CD14-positive monocyte (primary cell): ENCODE measurements around the gene AJAP1. TPM values are rescaled to one million over a fixed set of nuclear protein-coding genes. Genes with fewer than 3 reads are reported as not detected.

Experiments used
- DNase-seq, 3 donors: peaks; one replicate each; pipeline ENCODE4 v3.0.0-alpha.2; 2011 to 2022
- H2AFZ ChIP-seq: 2 replicates; pipeline ENCODE4 v1.6.0; 2012; ENCODE audit warnings: mild to moderate bottlenecking, low read depth, low read length, inconsistent platforms; ENCODE audit not compliant: insufficient read depth, poor library complexity, severe bottlenecking
- H3K27ac ChIP-seq, 2 donors: 1 replicate in 1 of 2; 2 replicates in 1 of 2; pipeline ENCODE4 v1.5.1; 2012 to 2013; ENCODE audit warnings: low read length in 2 of 2, control low read depth in 1 of 2, inconsistent platforms in 1 of 2, low read depth in 1 of 2, mild to moderate bottlenecking in 1 of 2
- H3K27me3 ChIP-seq, 2 donors: one replicate each; pipeline versions ENCODE4 v1.6.0 to v1.6.1; 2011 to 2013; ENCODE audit warnings: low read length in 2 of 2; ENCODE audit not compliant: control insufficient read depth in 2 of 2, insufficient read depth in 2 of 2
- H3K36me3 ChIP-seq, 2 donors: replicated peaks in 1 of 2; 1 replicate in 1 of 2; 2 replicates in 1 of 2; pipeline versions ENCODE4 v1.5.1 to v1.6.1; 2012 to 2013; ENCODE audit warnings: low read length in 2 of 2, control low read depth in 1 of 2, inconsistent platforms in 1 of 2, mild to moderate bottlenecking in 1 of 2; ENCODE audit not compliant: insufficient read depth in 2 of 2, control insufficient read depth in 1 of 2
- H3K4me1 ChIP-seq, 2 donors: 1 replicate in 1 of 2; 2 replicates in 1 of 2; pipeline versions ENCODE4 v1.5.1 to v1.6.1; 2012 to 2013; ENCODE audit warnings: low read length in 2 of 2, control low read depth in 1 of 2, inconsistent platforms in 1 of 2, mild to moderate bottlenecking in 1 of 2, moderate library complexity in 1 of 2; ENCODE audit not compliant: insufficient read depth in 2 of 2, control insufficient read depth in 1 of 2
- H3K4me2 ChIP-seq: replicated peaks from 2 replicates; pipeline ENCODE3; 2012; ENCODE audit warnings: low read length, moderate library complexity, mild to moderate bottlenecking; ENCODE audit not compliant: poor library complexity, severe bottlenecking; ENCODE audit errors: extremely low read depth
- H3K4me3 ChIP-seq, 3 experiments: fragments of 200-600 bp in 1 of 3; sonication (generic) in 1 of 3; replicated peaks in 1 of 3; 1 replicate in 2 of 3; 2 replicates in 1 of 3; pipeline ENCODE4 v1.5.1; 2011 to 2013; ENCODE audit warnings: low read length in 3 of 3, mild to moderate bottlenecking in 3 of 3, control low read depth in 2 of 3, low read depth in 2 of 3, inconsistent platforms in 1 of 3, moderate library complexity in 1 of 3
- H3K79me2 ChIP-seq: 2 replicates; pipeline ENCODE4 v1.6.0; 2012; ENCODE audit warnings: mild to moderate bottlenecking, control low read depth, inconsistent platforms, low read length, moderate library complexity; ENCODE audit not compliant: insufficient read depth
- H3K9ac ChIP-seq: 2 replicates; pipeline ENCODE4 v1.6.0; 2017; ENCODE audit warnings: low read length, mild to moderate bottlenecking; ENCODE audit not compliant: insufficient read depth, poor library complexity, severe bottlenecking
- H3K9me3 ChIP-seq, 2 donors: replicated peaks in 1 of 2; 1 replicate in 1 of 2; 2 replicates in 1 of 2; pipeline versions ENCODE4 v1.5.1 to v1.6.1; 2012 to 2013; ENCODE audit warnings: low read length in 2 of 2, control low read depth in 1 of 2; ENCODE audit not compliant: control insufficient read depth in 1 of 2, insufficient read depth in 1 of 2
- H4K20me1 ChIP-seq: 2 replicates; pipeline ENCODE4 v1.6.0; 2012; ENCODE audit warnings: mild to moderate bottlenecking, low read length, control low read depth, moderate library complexity; ENCODE audit not compliant: insufficient read depth
- H3K27ac Mint-ChIP-seq, 7 donors: one replicate each; pipeline ENCODE4 v1.8.0; 2020; ENCODE audit warnings: mild to moderate bottlenecking in 7 of 7, mixed read lengths in 7 of 7, moderate library complexity in 6 of 7, inconsistent platforms in 2 of 7
- H3K27me3 Mint-ChIP-seq, 3 donors: one replicate each; pipeline ENCODE4 v1.8.0; 2021 to 2022; ENCODE audit warnings: low read depth in 3 of 3, mild to moderate bottlenecking in 3 of 3, mixed read lengths in 3 of 3, moderate library complexity in 3 of 3, inconsistent platforms in 1 of 3
- H3K36me3 Mint-ChIP-seq, 2 donors: one replicate each; pipeline ENCODE4 v1.8.0; 2020; ENCODE audit warnings: mixed read lengths in 2 of 2, inconsistent platforms in 1 of 2, mild to moderate bottlenecking in 1 of 2
- H3K4me1 Mint-ChIP-seq: one replicate; pipeline ENCODE4 v1.8.0; 2020; ENCODE audit warnings: mild to moderate bottlenecking, mixed read lengths
- H3K4me3 Mint-ChIP-seq, 2 donors: one replicate each; pipeline ENCODE4 v1.8.0; 2020; ENCODE audit warnings: mild to moderate bottlenecking in 2 of 2, mixed read lengths in 2 of 2, moderate library complexity in 1 of 2
- H3K9me3 Mint-ChIP-seq, 7 donors: one replicate each; pipeline ENCODE4 v1.8.0; 2020 to 2022; ENCODE audit warnings: mixed read lengths in 7 of 7, mild to moderate bottlenecking in 6 of 7, moderate library complexity in 6 of 7, inconsistent platforms in 2 of 7
- CTCF ChIP-seq: fragments of 200-600 bp; IDR thresholded peaks from one replicate; pipeline ENCODE4 v1.8.0; 2022; ENCODE audit warnings: antibody characterized with exemption, mild to moderate bottlenecking
- WGBS: methylation state at CpG from one replicate; pipeline ENCODE4 v1.1.5; 2013; ENCODE audit warnings: missing lambda C conversion rate; ENCODE audit not compliant: insufficient coverage; 5-methylcytosine and 5-hydroxymethylcytosine counted together
- intact Hi-C, 2 donors: fragments of 100-400 bp; cut with micrococcal nuclease; formaldehyde crosslinking; loops; one replicate each; pipeline versions ENCODE4 v1.15.0 to v1.15.1; 2023
- polyA plus RNA-seq, 3 donors: library from polyadenylated mRNA; depleted of rRNA in 1 of 3; unstranded in 2 of 3; stranded (reverse) in 1 of 3; fragments of 300-500 nt in 2 of 3; fragments of >200 nt in 1 of 3; fragmentation: Illumina TruSeq in 2 of 3; gene quantifications; 1 replicate in 2 of 3; 2 replicates in 1 of 3; pipeline ENCODE4 v1.2.3, GENCODE V29; 2012 to 2021

Gene AJAP1
- polyA plus RNA-seq, 3 donors, result not detected

- Histone ChIP-seq H3K4me1 (no peaks in the 10 kb centered on the region), H3K27ac (no peak overlapping the region), H3K4me3 (no peak overlapping the region), H3K9ac (no peak overlapping the region), H3K4me2 (no peak overlapping the region), H3K9me3 (no peaks in the 10 kb centered on the region), H2AFZ (no peak overlapping the region), H3K27me3 (no peaks in the 10 kb centered on the region), H3K79me2 (no peaks in the 10 kb centered on the region), H4K20me1 (no peaks in the 10 kb centered on the region), H3K36me3 (no peaks in the 10 kb centered on the region)
- peaks cover 0 to 4% (median 0%) of the 10 kb centered on the region in 3 donors for H3K27me3 Mint-ChIP-seq
- no peaks in the 10 kb centered on the region for H3K36me3 Mint-ChIP-seq
- no peak for TF ChIP-seq CTCF
- H3K4me3 Mint-ChIP-seq, result no peak overlapping the region
- H3K27ac Mint-ChIP-seq, result no peak overlapping the region
- H3K4me1 Mint-ChIP-seq, result no peaks in the 10 kb centered on the region
- no peak for DNase-seq
- H3K9me3 Mint-ChIP-seq, result no peaks in the 10 kb centered on the region
- intact Hi-C loops, result no loop called here
- 66% methylated on average over 12 of the region's 13 CpGs for WGBS
Measured at GRCh38 chr1:4771267-4771666, 116.9 kb downstream of the AJAP1 start.

DNA sequence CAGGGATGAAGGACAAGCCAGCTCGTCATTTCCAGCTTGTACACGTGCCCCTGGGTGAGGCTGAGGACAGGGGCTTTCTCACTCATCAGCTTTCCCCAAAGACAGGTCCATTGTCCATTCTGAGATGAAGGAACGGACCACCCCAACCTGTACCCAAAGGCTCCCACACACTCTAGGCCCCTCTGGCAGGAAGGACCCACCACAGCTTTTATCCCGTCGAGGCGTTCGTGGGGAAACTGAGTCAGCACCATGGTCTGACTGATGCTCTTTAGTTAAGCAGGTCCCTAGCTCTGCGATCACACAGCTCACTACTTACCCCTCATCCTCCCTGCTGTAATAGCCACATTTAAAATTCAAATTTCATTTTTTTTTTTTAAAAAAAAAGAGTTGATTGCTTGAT, 117.3 kb downstream of the AJAP1 start:
- H3K27ac ChIP-seq, result no peak overlapping the region
- 70% methylated on average over 7 of the region's 8 CpGs for WGBS
- peaks cover 0 to 4% (median 0%) of the 10 kb centered on the region in 3 donors for H3K27me3 Mint-ChIP-seq
- no peaks in the 10 kb centered on the region for H3K36me3 Mint-ChIP-seq
- intact Hi-C loops, result no loop called here
- no peak overlapping the region for H3K4me3 ChIP-seq
- no peaks in the 10 kb centered on the region for H3K4me1 Mint-ChIP-seq
- H3K9ac ChIP-seq, result no peak overlapping the region
- no peaks in the 10 kb centered on the region for H3K36me3 ChIP-seq
- no peaks in the 10 kb centered on the region for H4K20me1 ChIP-seq
- H3K27ac Mint-ChIP-seq, result no peak overlapping the region
- no peaks in the 10 kb centered on the region for H3K9me3 Mint-ChIP-seq
- no peak overlapping the region for H2AFZ ChIP-seq
- no peaks in the 10 kb centered on the region for H3K27me3 ChIP-seq
- TF ChIP-seq CTCF, result no peak
- DNase-seq, result no peak
- no peaks in the 10 kb centered on the region for H3K4me1 ChIP-seq
- H3K4me3 Mint-ChIP-seq, result no peak overlapping the region
- H3K9me3 ChIP-seq, result no peaks in the 10 kb centered on the region
- H3K4me2 ChIP-seq, result no peak overlapping the region
- H3K79me2 ChIP-seq, result no peaks in the 10 kb centered on the region
